ENCODE results near the gene MXRA7.
"Not testable (repeated sequence)": the region's sequence is repeated elsewhere in the genome, so short reads cannot be mapped to it uniquely, and the experiment has no call there.

MXRA7 gene

DNA sequence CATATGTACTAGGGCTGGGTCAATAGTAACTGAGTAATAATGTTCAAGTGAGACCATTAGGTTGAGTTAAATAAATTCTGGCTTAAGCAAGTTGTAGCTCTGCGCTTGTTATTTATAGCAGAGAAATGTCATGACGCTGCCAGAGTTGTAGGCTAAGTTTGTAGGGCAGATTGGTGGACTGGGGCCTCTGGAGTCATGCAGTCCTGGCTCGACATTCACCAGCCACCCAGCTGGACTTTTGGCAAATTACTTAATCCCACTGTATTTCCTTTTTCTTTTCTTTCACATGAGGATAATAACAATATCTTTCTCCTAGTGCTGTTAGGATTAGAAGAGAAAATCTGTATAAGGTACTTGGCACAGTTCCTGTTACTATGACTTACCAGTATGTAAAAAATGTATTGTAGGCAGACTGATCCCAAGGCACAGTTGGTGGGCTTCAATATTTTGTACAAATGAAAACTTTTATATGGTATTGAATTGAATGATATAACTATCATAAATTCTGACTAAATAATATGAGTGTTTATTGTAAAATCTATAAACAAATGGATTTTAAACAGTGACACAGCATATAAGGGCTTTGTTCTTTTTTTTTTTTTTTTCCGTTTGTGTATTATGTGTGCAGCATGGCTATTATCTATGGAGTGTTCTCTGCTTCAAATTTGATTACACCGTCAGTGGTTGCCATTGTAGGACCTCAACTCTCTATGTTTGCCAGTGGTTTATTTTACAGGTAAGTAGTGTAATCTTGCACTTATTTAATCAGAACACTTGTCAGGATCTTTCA lies 29.8 kb upstream of the MXRA7 start:
- TF ChIP-seq EZH2phosphoT487 (IDR thresholded peaks at IDR 0.05; ENCODE audit: low read depth) = no peak
- TF ChIP-seq, protein P1, sequence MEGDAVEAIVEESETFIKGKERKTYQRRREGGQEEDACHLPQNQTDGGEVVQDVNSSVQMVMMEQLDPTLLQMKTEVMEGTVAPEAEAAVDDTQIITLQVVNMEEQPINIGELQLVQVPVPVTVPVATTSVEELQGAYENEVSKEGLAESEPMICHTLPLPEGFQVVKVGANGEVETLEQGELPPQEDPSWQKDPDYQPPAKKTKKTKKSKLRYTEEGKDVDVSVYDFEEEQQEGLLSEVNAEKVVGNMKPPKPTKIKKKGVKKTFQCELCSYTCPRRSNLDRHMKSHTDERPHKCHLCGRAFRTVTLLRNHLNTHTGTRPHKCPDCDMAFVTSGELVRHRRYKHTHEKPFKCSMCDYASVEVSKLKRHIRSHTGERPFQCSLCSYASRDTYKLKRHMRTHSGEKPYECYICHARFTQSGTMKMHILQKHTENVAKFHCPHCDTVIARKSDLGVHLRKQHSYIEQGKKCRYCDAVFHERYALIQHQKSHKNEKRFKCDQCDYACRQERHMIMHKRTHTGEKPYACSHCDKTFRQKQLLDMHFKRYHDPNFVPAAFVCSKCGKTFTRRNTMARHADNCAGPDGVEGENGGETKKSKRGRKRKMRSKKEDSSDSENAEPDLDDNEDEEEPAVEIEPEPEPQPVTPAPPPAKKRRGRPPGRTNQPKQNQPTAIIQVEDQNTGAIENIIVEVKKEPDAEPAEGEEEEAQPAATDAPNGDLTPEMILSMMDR (IDR thresholded peaks at IDR 0.05; ENCODE audit: low read depth, low read length) = no peak
- no peak overlapping the region for H2AFZ ChIP-seq (ENCODE audit: low read depth, low read length)

DNA sequence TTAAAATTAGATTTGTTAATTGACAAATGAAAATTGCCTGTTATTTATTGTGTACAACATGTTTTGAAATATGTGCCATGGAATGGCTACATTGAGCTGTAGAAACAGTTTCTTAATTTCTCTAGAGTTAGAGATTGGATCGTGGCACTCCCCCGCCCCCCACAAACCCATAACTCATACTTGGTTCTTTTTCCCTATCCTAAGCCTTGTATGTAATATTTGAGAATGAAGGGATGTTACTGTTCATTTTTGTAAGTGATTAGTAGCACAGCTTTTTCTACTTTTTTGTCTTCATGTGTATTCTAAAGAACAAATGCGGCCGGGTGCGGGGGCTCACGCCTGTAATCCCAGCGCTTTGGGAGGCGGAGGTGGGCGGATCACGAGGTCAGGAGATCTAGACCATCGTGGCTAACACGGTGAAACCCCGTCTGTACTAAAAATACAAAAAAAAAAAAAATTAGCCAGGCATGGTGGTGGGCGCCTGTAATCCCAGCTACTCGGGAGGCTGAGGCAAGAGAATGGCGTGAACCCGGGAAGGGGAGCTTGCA lies 28.9 kb upstream of the MXRA7 start:
- H3K9ac ChIP-seq (ENCODE audit: low read length); H2AFZ ChIP-seq (ENCODE audit: low read depth, low read length); H3K4me2 ChIP-seq (ENCODE audit: low read length); H3K27me3 ChIP-seq (ENCODE audit: low read depth, low read length); H3K27ac ChIP-seq (ENCODE audit: low read length); H3K4me3 ChIP-seq (ENCODE audit: low read length); H3K9me3 ChIP-seq (ENCODE audit: insufficient read depth, low read length): not testable (repeated sequence)
- peaks cover 35% of the 10 kb centered on the region for H3K79me2 ChIP-seq (ENCODE audit: low read length)
- H4K20me1 ChIP-seq (ENCODE audit: insufficient read depth, low read length) = peaks cover 15% of the 10 kb centered on the region
- H3K36me3 ChIP-seq (replicated peaks; ENCODE audit: low read depth, low read length) = peaks cover 32% of the 10 kb centered on the region
- H3K4me1 ChIP-seq (ENCODE audit: low read length) = peaks cover 10% of the 10 kb centered on the region

More for the DNA sequence above, 29.8 kb upstream of the MXRA7 start:
- Histone ChIP-seq H3K9ac (ENCODE audit: low read length) (no peak overlapping the region), H3K4me1 (ENCODE audit: low read length) (peaks cover 7% of the 10 kb centered on the region), H4K20me1 (ENCODE audit: insufficient read depth, low read length) (peaks cover 6% of the 10 kb centered on the region), H3K36me3 (replicated peaks; ENCODE audit: low read depth, low read length) (peaks cover 28% of the 10 kb centered on the region), H3K27me3 (ENCODE audit: low read depth, low read length) (no peaks in the 10 kb centered on the region), H3K4me2 (ENCODE audit: low read length) (no peak overlapping the region), H3K4me3 (ENCODE audit: low read length) (no peak overlapping the region), H3K27ac (ENCODE audit: low read length) (no peak overlapping the region), H3K79me2 (ENCODE audit: low read length) (peaks cover 26% of the 10 kb centered on the region), H3K9me3 (ENCODE audit: insufficient read depth, low read length) (no peaks in the 10 kb centered on the region)

DNA sequence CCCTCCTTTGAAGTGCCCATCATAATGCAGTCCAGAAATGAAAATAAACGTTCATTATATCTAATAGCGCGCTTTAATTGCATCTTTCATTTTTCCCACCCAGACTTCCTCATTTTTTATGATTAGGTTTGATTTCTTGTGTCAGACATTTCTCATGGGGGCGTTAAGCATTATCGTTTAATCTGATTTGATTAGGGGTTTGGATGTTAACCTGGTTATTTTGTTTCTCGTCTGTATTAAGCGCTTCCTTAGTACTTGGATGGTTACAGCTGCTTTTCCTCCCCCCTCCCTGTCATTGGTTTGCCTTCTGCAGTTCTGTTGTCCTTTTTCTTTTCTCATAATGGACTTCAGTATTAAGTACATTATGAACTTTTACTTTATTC lies 27.7 kb upstream of the MXRA7 start:
- Histone ChIP-seq H3K27ac (ENCODE audit: low read length) (no peak overlapping the region), H3K9me3 (ENCODE audit: insufficient read depth, low read length) (no peaks in the 10 kb centered on the region), H3K4me3 (ENCODE audit: low read length) (peak overlapping the region; percentile 89), H4K20me1 (ENCODE audit: insufficient read depth, low read length) (peaks cover 27% of the 10 kb centered on the region), H3K9ac (ENCODE audit: low read length) (peak overlapping the region; percentile 96), H3K79me2 (ENCODE audit: low read length) (peaks cover 47% of the 10 kb centered on the region), H2AFZ (ENCODE audit: low read depth, low read length) (no peak overlapping the region), H3K36me3 (replicated peaks; ENCODE audit: low read depth, low read length) (peaks cover 38% of the 10 kb centered on the region), H3K27me3 (ENCODE audit: low read depth, low read length) (no peaks in the 10 kb centered on the region), H3K4me1 (ENCODE audit: low read length) (peaks cover 22% of the 10 kb centered on the region), H3K4me2 (ENCODE audit: low read length) (peak overlapping the region; percentile 94)
- TF ChIP-seq, protein P1 (IDR thresholded peaks at IDR 0.05; ENCODE audit: low read depth, low read length) = no peak
- TF ChIP-seq EZH2phosphoT487 (IDR thresholded peaks at IDR 0.05; ENCODE audit: low read depth) = no peak

DNA sequence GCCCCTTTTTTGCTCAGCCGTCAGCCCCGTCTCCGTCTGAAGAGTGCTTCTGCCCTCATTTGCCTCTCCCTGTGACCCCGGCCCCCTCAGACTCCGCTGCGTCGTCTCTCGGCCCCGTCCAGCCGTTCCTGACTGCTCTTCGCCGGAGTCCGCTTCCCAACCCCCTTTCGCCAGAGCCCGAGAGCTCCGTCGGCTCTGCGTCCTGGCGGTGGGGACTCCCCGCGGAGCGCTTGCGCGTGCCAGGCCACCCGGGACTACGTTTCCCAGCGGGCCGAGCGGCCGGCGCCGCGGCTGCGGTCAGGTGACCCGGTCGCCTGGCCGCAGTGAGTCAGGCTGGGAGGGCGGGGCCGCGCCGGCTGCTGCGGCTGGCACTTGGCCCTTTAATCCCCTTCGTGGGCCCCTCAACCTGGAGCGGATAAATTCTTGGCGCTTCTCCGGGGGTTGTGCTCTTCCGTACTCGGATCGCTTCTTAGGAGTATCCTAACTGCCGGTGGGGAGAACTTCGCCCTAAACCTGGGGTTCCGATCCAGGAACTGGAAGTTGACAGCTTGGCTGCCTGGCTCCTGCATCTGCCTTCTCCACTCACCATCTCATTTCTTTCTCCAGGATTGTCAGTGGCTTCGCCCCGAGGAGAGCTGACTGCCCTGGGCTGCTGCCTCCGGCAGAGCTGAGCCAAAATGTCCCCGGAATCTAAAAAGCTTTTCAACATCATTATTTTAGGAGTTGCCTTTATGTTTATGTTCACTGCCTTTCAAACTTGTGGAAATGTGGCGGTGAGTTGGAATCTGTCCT lies 27.1 kb upstream of the MXRA7 start, which contains the start of gene MFSD11:
Gene MFSD11 (plus strand): TSS at position 444 of the 792 bp plus-strand sequence. CDS start 234 bp downstream, at position 678.
- TF ChIP-seq EZH2phosphoT487 (IDR thresholded peaks at IDR 0.05; ENCODE audit: low read depth) = no peak
- TF ChIP-seq, protein P1 (IDR thresholded peaks at IDR 0.05; ENCODE audit: low read depth, low read length) = no peak
- Histone ChIP-seq H3K4me1 (ENCODE audit: low read length) (peaks cover 28% of the 10 kb centered on the region), H3K27me3 (ENCODE audit: low read depth, low read length) (no peaks in the 10 kb centered on the region), H3K79me2 (ENCODE audit: low read length) (peaks cover 52% of the 10 kb centered on the region), H3K4me2 (ENCODE audit: low read length) (peak within 1 kb of the TSS; percentile 94), H3K4me3 (ENCODE audit: low read length) (peak within 1 kb of the TSS; percentile 98), H4K20me1 (ENCODE audit: insufficient read depth, low read length) (peaks cover 33% of the 10 kb centered on the region), H3K9ac (ENCODE audit: low read length) (peak within 1 kb of the TSS; percentile 99), H3K36me3 (replicated peaks; ENCODE audit: low read depth, low read length) (peaks cover 44% of the 10 kb centered on the region), H2AFZ (ENCODE audit: low read depth, low read length) (no peak within 1 kb of the TSS), H3K27ac (ENCODE audit: low read length) (peak within 1 kb of the TSS; percentile 91), H3K9me3 (ENCODE audit: insufficient read depth, low read length) (no peaks in the 10 kb centered on the region)

Data from OCI-LY3 (cell line).